SK-N-SH (cell line): ENCODE data around the gene MPC1. TPM values are rescaled to one million over a fixed set of nuclear protein-coding genes. Genes with fewer than 3 reads are reported as not detected.
A peak's percentile ranks its signal among the peaks of the same experiment; 100 is the strongest.
"Not testable (repeated sequence)": the region's sequence is repeated elsewhere in the genome, so short reads cannot be mapped to it uniquely, and the experiment has no call there.

Source experiments
- CTCF ChIA-PET: fragments of 300-600, 350-600 bp; formaldehyde crosslinking; extraction: SDS; loops from one replicate; lab custom pipeline; 2021; lab: Yijun Ruan, JAX
- POLR2A ChIA-PET: fragments of 350-600 bp; sonication (Branson Sonifier 250); formaldehyde crosslinking; extraction: SDS; loops from one replicate; lab custom pipeline; 2020; ENCODE audit warnings: antibody characterized with exemption, inconsistent platforms; lab: Yijun Ruan, JAX
- DNase-seq: peaks from one replicate; pipeline ENCODE4 v3.0.0; 2012
- H2AFZ ChIP-seq: fragments of 200-600 bp; sonication (generic); 2 replicates; pipeline ENCODE4 v1.8.1; 2016; ENCODE audit warnings: antibody characterized with exemption, mild to moderate bottlenecking, low read depth
- H3F3A ChIP-seq: fragments of 200-600 bp; sonication (generic); replicated peaks from 2 replicates; pipeline ENCODE3; 2016; ENCODE audit warnings: antibody characterized with exemption, mild to moderate bottlenecking; ENCODE audit not compliant: insufficient read depth
- H3K27ac ChIP-seq, 2 experiments: fragments of 200-500 bp in 1 of 2; fragments of 200-600 bp in 1 of 2; sonication (Bioruptor generic) in 1 of 2; sonication (generic), shearing (Covaris generic) in 1 of 2; 2 replicates each; pipeline versions ENCODE4 v1.5.1 to v1.6.1; 2014 to 2016; ENCODE audit warnings: low read depth in 2 of 2, inconsistent platforms in 1 of 2, low read length in 1 of 2, mild to moderate bottlenecking in 1 of 2, mixed read lengths in 1 of 2
- H3K27me3 ChIP-seq: fragments of 200-600 bp; sonication (generic), shearing (Covaris generic); 2 replicates; pipeline ENCODE4 v1.6.1; 2016; ENCODE audit warnings: mixed run types; ENCODE audit not compliant: insufficient read depth
- H3K36me3 ChIP-seq, 2 experiments: fragments of 200-500 bp in 1 of 2; fragments of 200-600 bp in 1 of 2; sonication (Bioruptor generic) in 1 of 2; sonication (generic) in 1 of 2; replicated peaks in 1 of 2; 2 replicates each; pipeline versions ENCODE3 to v1.5.1; 2014 to 2016; ENCODE audit warnings: low read length in 1 of 2, mild to moderate bottlenecking in 1 of 2; ENCODE audit not compliant: insufficient read depth in 2 of 2, control insufficient read depth in 1 of 2
- H3K4me1 ChIP-seq, 2 experiments: fragments of 200-500 bp in 1 of 2; fragments of 200-600 bp in 1 of 2; sonication (Bioruptor generic) in 1 of 2; sonication (generic), shearing (Covaris generic) in 1 of 2; 2 replicates each; pipeline versions ENCODE4 v1.5.1 to v1.6.1; 2014 to 2016; ENCODE audit warnings: low read depth in 1 of 2, low read length in 1 of 2, mixed run types in 1 of 2; ENCODE audit not compliant: insufficient read depth in 2 of 2, control insufficient read depth in 1 of 2
- H3K4me2 ChIP-seq: fragments of 200-600 bp; sonication (generic), shearing (Covaris generic); 2 replicates; pipeline ENCODE4 v1.6.1; 2017; ENCODE audit warnings: mixed run types
- H3K4me3 ChIP-seq, 2 experiments: fragments of 200-500 bp in 1 of 2; fragments of 200-600 bp in 1 of 2; sonication (Bioruptor generic) in 1 of 2; sonication (generic), shearing (Covaris generic) in 1 of 2; 2 replicates each; pipeline versions ENCODE4 v1.5.1 to v1.8.1; 2014 to 2016; ENCODE audit warnings: low read depth in 2 of 2, inconsistent platforms in 1 of 2, low read length in 1 of 2, mild to moderate bottlenecking in 1 of 2, mixed read lengths in 1 of 2, moderate library complexity in 1 of 2
- H3K79me2 ChIP-seq: fragments of 200-600 bp; sonication (generic); 2 replicates; pipeline ENCODE4 v1.8.1; 2017; ENCODE audit warnings: mild to moderate bottlenecking; ENCODE audit not compliant: insufficient read depth
- H3K9ac ChIP-seq: fragments of 200-600 bp; sonication (generic); 2 replicates; pipeline ENCODE4 v1.6.1; 2017; ENCODE audit warnings: mixed run types
- H3K9me2 ChIP-seq: fragments of 200-600 bp; sonication (generic); 2 replicates; pipeline ENCODE4 v1.6.1; 2017; ENCODE audit warnings: mixed run types
- H3K9me3 ChIP-seq: fragments of 200-600 bp; sonication (generic); 2 replicates; pipeline ENCODE4 v1.6.1; 2017; ENCODE audit warnings: mixed run types, mild to moderate bottlenecking, moderate library complexity
- H4K20me1 ChIP-seq: fragments of 200-600 bp; sonication (generic); 2 replicates; pipeline ENCODE4 v1.6.1; 2017; ENCODE audit warnings: mild to moderate bottlenecking, mixed run types; ENCODE audit not compliant: insufficient read depth
- ELF1 ChIP-seq: IDR thresholded peaks from 2 replicates; pipeline ENCODE4 v1.4.0; 2012
- EP300 ChIP-seq, 2 experiments: IDR thresholded peaks; 2 replicates each; pipeline versions ENCODE4 v1.4.0 to v1.6.1; 2012; ENCODE audit warnings: borderline replicate concordance in 1 of 2, low read depth in 1 of 2, low read length in 1 of 2
- EZH2phosphoT487 ChIP-seq: fragments of 200-600 bp; sonication (generic); IDR thresholded peaks from 2 replicates; pipeline ENCODE4 v1.6.1; 2017; ENCODE audit warnings: low read depth, mixed run types, mild to moderate bottlenecking, antibody characterized with exemption, moderate library complexity, borderline replicate concordance
- FOXJ3 ChIP-seq: sonication (generic); formaldehyde crosslinking; IDR thresholded peaks from 2 replicates; pipeline ENCODE4 v1.5.1; 2020; ENCODE audit warnings: mild to moderate bottlenecking, missing genetic modification reagents
- GABPA ChIP-seq: IDR thresholded peaks from 2 replicates; pipeline ENCODE4 v1.4.0; 2012; ENCODE audit warnings: low read depth, mild to moderate bottlenecking
- JUND ChIP-seq: IDR thresholded peaks from 2 replicates; pipeline ENCODE4 v1.4.0; 2012
- MEF2A ChIP-seq: IDR thresholded peaks from 2 replicates; pipeline ENCODE4 v1.4.0; 2012; ENCODE audit warnings: low read depth, borderline replicate concordance
- NFIC ChIP-seq: IDR thresholded peaks from 2 replicates; pipeline ENCODE4 v1.4.0; 2012; ENCODE audit warnings: borderline replicate concordance
- NRF1 ChIP-seq: IDR thresholded peaks from 2 replicates; pipeline ENCODE4 v1.6.1; 2012; ENCODE audit warnings: low read depth, mild to moderate bottlenecking, low read length
- POLR2AphosphoS5 ChIP-seq: IDR thresholded peaks from 2 replicates; pipeline ENCODE4 v1.6.1; 2012; ENCODE audit warnings: low read depth, low read length
- RFX5 ChIP-seq: IDR thresholded peaks from 2 replicates; pipeline ENCODE4 v1.6.1; 2012; ENCODE audit warnings: mild to moderate bottlenecking, improper control_type of control experiment, low read length
- SIN3A ChIP-seq: IDR thresholded peaks from 2 replicates; pipeline ENCODE4 v1.6.1; 2012; ENCODE audit warnings: low read depth, mild to moderate bottlenecking, low read length, moderate library complexity, borderline replicate concordance
- SMC3 ChIP-seq: IDR thresholded peaks from 2 replicates; pipeline ENCODE4 v1.6.1; 2012; ENCODE audit warnings: low read depth, low read length, improper control_type of control experiment
- TCF12 ChIP-seq: IDR thresholded peaks from 2 replicates; pipeline ENCODE4 v1.4.0; 2012
- YY1 ChIP-seq: IDR thresholded peaks from 2 replicates; pipeline ENCODE4 v1.4.0; 2012; ENCODE audit warnings: low read depth, mild to moderate bottlenecking
- WGBS: methylation state at CpG from one replicate; pipeline ENCODE4 v1.1.6; 2017; ENCODE audit warnings: low lambda C conversion rate; 5-methylcytosine and 5-hydroxymethylcytosine counted together
- polyA plus RNA-seq, 3 experiments: library from polyadenylated mRNA; depleted of rRNA; stranded (reverse); fragments of >200 nt; gene quantifications; 2 replicates each; pipeline ENCODE4 v1.2.3, GENCODE V29; 2012
- TF ChIP-seq, protein P1 (sequence below): fragments of 150-350 bp; IDR thresholded peaks from 2 replicates; pipeline ENCODE4 v1.6.1; 2016; ENCODE audit warnings: mild to moderate bottlenecking, low read depth, low read length
- TF ChIP-seq, protein P2 (sequence below): IDR thresholded peaks from 2 replicates; pipeline ENCODE4 v1.6.1; 2012; ENCODE audit warnings: mild to moderate bottlenecking, low read depth, low read length, moderate library complexity
- TF ChIP-seq, protein P3 (sequence below): IDR thresholded peaks from 2 replicates; pipeline ENCODE4 v1.4.0; 2012; ENCODE audit warnings: low read depth, borderline replicate concordance

The MPC1 gene
- polyA plus RNA-seq, 1 of the 3 experiments (the other 2 are of a cell fraction) = 13.6 TPM

DNA sequence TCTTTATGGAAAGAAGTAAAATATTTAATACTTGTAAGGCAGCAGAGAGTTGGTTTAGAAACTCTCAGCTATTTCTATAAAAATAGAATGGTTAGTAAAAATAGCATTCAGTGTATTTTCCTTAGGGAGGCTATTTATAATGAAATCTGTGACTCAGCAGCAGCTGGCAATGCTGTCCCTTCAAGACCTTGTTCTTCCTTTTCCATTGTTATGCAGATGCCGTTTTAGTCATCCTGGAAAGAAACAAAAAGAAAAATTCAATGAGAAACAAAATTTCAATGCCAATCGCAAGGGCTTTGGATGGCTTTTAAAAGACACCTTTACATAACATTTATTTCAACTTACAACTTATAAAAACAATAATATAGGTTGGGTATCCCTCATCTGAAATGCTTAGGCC lies 17.5 kb downstream of the MPC1 start:
- ChIA-PET POLR2A (no interaction called here), CTCF (interaction anchor here (2.5 kb wide), 1 partner anchor 16 kb away, joined by 12 read pairs; no protein-coding TSS in a partner anchor)
- Histone ChIP-seq H3K4me3 (no peak overlapping the region), H3K27ac (peak overlapping the region in 1 of 2 experiments; percentile 44; a peak in 2 of 4 replicates), H4K20me1 (no peaks in the 10 kb centered on the region), H2AFZ (no peak overlapping the region), H3K9me2 (no peaks in the 10 kb centered on the region), H3K4me1 (peaks cover 2 to 14% of the 10 kb centered on the region in 2 experiments; a peak in 2 of 4 replicates), H3F3A (peaks cover 4% of the 10 kb centered on the region), H3K36me3 (peaks cover 7 to 11% of the 10 kb centered on the region in 2 experiments), H3K9ac (no peak overlapping the region), H3K27me3 (no peaks in the 10 kb centered on the region), H3K4me2 (no peak overlapping the region; the same call in 1 of the 2 replicates), H3K9me3 (no peaks in the 10 kb centered on the region; the same call in 1 of the 2 replicates), H3K79me2 (no peaks in the 10 kb centered on the region)
- 78% methylated on average over 2 of the region's 2 CpGs for WGBS
- DNase-seq = no peak
- TF ChIP-seq EP300 (IDR thresholded peaks at IDR 0.05; ENCODE audit: borderline replicate concordance in 1 of 2, low read depth in 1 of 2, low read length in 1 of 2) (no peak), JUND (peak; percentile 15; the same call in 1 of the 2 replicates), TCF12 (no peak), NRF1 (no peak), MEF2A (peak; percentile 46; the same call in 1 of the 2 replicates), NFIC (no peak), RFX5 (no peak)

DNA sequence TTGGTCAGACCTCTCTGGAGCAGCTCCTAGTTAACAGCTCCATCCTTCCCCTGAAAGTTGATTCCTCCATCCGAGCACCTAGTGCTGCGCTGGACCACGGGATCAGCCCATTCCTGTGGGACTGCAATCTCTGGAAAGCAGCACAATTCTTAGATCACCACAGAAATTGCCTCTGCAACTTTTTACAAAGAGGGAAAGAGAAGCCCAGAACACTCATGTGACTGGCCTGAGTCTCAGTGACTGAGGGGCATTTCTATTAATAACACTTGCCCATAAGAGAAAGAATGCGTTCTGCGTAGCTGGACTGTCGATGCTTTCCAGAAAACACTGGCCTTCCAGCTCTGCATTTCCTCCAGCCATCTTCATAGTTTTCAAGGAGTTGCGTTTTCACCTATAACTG lies 18.3 kb downstream of the MPC1 start:
- H3K9ac ChIP-seq = no peak overlapping the region
- H3K27me3 ChIP-seq = no peaks in the 10 kb centered on the region
- H3K36me3 ChIP-seq = peaks cover 7 to 11% of the 10 kb centered on the region in 2 experiments
- H3K79me2 ChIP-seq = no peaks in the 10 kb centered on the region
- POLR2A ChIA-PET = no interaction called here
- no peak overlapping the region; the same call in 1 of the 2 replicates for H3K4me2 ChIP-seq
- H3K9me2 ChIP-seq = no peaks in the 10 kb centered on the region
- DNase-seq = no peak
- no peak overlapping the region for H3K4me3 ChIP-seq
- no peaks in the 10 kb centered on the region for H4K20me1 ChIP-seq
- H3K27ac ChIP-seq = peak overlapping the region in 1 of 2 experiments; percentile 44; a peak in 1 of 4 replicates
- TF ChIP-seq POLR2AphosphoS5 (no peak), RFX5 (no peak), JUND (no peak), FOXJ3 (CRISPR knock-in tag) (no peak), EZH2phosphoT487 (no peak), ELF1 (no peak), GABPA (no peak), YY1 (no peak), MEF2A (no peak), SIN3A (no peak), SMC3 (no peak)
- TF ChIP-seq, protein P1, sequence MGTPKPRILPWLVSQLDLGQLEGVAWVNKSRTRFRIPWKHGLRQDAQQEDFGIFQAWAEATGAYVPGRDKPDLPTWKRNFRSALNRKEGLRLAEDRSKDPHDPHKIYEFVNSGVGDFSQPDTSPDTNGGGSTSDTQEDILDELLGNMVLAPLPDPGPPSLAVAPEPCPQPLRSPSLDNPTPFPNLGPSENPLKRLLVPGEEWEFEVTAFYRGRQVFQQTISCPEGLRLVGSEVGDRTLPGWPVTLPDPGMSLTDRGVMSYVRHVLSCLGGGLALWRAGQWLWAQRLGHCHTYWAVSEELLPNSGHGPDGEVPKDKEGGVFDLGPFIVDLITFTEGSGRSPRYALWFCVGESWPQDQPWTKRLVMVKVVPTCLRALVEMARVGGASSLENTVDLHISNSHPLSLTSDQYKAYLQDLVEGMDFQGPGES = no peak
- TF ChIP-seq, protein P2, sequence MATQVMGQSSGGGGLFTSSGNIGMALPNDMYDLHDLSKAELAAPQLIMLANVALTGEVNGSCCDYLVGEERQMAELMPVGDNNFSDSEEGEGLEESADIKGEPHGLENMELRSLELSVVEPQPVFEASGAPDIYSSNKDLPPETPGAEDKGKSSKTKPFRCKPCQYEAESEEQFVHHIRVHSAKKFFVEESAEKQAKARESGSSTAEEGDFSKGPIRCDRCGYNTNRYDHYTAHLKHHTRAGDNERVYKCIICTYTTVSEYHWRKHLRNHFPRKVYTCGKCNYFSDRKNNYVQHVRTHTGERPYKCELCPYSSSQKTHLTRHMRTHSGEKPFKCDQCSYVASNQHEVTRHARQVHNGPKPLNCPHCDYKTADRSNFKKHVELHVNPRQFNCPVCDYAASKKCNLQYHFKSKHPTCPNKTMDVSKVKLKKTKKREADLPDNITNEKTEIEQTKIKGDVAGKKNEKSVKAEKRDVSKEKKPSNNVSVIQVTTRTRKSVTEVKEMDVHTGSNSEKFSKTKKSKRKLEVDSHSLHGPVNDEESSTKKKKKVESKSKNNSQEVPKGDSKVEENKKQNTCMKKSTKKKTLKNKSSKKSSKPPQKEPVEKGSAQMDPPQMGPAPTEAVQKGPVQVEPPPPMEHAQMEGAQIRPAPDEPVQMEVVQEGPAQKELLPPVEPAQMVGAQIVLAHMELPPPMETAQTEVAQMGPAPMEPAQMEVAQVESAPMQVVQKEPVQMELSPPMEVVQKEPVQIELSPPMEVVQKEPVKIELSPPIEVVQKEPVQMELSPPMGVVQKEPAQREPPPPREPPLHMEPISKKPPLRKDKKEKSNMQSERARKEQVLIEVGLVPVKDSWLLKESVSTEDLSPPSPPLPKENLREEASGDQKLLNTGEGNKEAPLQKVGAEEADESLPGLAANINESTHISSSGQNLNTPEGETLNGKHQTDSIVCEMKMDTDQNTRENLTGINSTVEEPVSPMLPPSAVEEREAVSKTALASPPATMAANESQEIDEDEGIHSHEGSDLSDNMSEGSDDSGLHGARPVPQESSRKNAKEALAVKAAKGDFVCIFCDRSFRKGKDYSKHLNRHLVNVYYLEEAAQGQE = no peak
- TF ChIP-seq, protein P3, sequence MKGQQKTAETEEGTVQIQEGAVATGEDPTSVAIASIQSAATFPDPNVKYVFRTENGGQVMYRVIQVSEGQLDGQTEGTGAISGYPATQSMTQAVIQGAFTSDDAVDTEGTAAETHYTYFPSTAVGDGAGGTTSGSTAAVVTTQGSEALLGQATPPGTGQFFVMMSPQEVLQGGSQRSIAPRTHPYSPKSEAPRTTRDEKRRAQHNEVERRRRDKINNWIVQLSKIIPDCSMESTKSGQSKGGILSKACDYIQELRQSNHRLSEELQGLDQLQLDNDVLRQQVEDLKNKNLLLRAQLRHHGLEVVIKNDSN = no peak
- H3F3A ChIP-seq = peaks cover 4% of the 10 kb centered on the region
- CTCF ChIA-PET = interaction anchor here (2.5 kb wide), 1 partner anchor 17 kb away, joined by 12 read pairs; no protein-coding TSS in a partner anchor
- H2AFZ ChIP-seq = no peak overlapping the region
- H3K4me1 ChIP-seq = peaks cover 2 to 14% of the 10 kb centered on the region in 2 experiments; a peak in 2 of 4 replicates
- H3K9me3 ChIP-seq = no peaks in the 10 kb centered on the region; the same call in 1 of the 2 replicates
- 73% methylated on average over 7 of the region's 7 CpGs for WGBS

DNA sequence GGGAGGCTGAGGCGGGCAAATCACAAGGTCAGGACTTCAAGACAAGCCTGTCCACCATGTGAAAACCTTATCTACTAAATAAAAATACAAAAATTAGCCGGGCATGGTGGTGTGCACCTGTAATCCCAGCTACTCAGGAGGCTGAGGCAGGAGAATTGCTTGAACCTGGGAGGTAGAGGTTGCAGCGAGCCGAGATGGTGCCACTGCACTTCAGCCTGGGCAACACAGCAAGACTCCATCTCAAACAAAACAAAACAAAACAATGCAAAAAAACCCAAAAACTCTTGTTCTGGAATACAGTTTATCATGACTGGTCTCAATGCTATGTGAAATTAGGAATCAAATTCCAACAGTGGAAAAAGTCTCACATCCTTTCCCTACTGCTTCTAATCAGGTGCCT lies 20.3 kb downstream of the MPC1 start:
- H3F3A ChIP-seq, H3K27me3 ChIP-seq, H3K27ac ChIP-seq, DNase-seq, H3K9me2 ChIP-seq, H4K20me1 ChIP-seq, H3K79me2 ChIP-seq, POLR2A ChIA-PET, H2AFZ ChIP-seq, H3K9me3 ChIP-seq, H3K9ac ChIP-seq, H3K4me2 ChIP-seq, H3K4me3 ChIP-seq: not testable (repeated sequence)
- 83% methylated on average over 4 of the region's 4 CpGs for WGBS
- Histone ChIP-seq H3K36me3 (peaks cover 3 to 11% of the 10 kb centered on the region in 2 experiments), H3K4me1 (peaks cover 2 to 14% of the 10 kb centered on the region in 2 experiments; a peak in 2 of 4 replicates)
- CTCF ChIA-PET = interaction anchor here (1.0 kb wide), 1 partner anchor 50 kb away, joined by 3 read pairs; no protein-coding TSS in a partner anchor
